Thyroid gland (tissue), 4 donors: Measurements from ENCODE around the gene NRARP. TPM values are rescaled to one million over a fixed set of nuclear protein-coding genes. Genes with fewer than 3 reads are reported as not detected.

Experiments
- DNase-seq, 2 donors: peaks; one replicate each; pipeline ENCODE4 v3.0.0-alpha.2; 2019
- H3K27ac ChIP-seq, 3 donors: fragments of 200-600 bp; sonication (generic); 1 replicate in 2 of 3; 2 replicates in 1 of 3; pipeline ENCODE4 v1.5.1; 2016 to 2019; ENCODE audit warnings: mild to moderate bottlenecking in 1 of 3, moderate library complexity in 1 of 3
- H3K27me3 ChIP-seq: fragments of 200-600 bp; sonication (generic); one replicate; pipeline ENCODE4 v1.5.1; 2019
- H3K36me3 ChIP-seq, 2 donors: fragments of 200-600 bp; sonication (generic); one replicate each; pipeline ENCODE4 v1.5.1; 2016 to 2019
- H3K4me1 ChIP-seq, 2 donors: fragments of 200-600 bp; sonication (generic); one replicate each; pipeline ENCODE4 v1.5.1; 2017 to 2019
- H3K4me3 ChIP-seq, 3 donors: fragments of 200-600 bp; sonication (generic); replicated peaks in 1 of 3; 1 replicate in 2 of 3; 2 replicates in 1 of 3; pipeline ENCODE4 v1.5.1; 2016; ENCODE audit warnings: mild to moderate bottlenecking in 1 of 3
- H3K9me3 ChIP-seq: fragments of 200-600 bp; sonication (generic); one replicate; pipeline ENCODE4 v1.5.1; 2017
- POLR2A ChIP-seq, 2 donors: fragments of 450-650 bp; IDR thresholded peaks; one replicate each; pipeline ENCODE4 v1.6.1; 2017; ENCODE audit warnings: antibody characterized with exemption in 2 of 2, mild to moderate bottlenecking in 2 of 2, moderate library complexity in 1 of 2
- whole genome bisulfite sequencing, 2 donors: methylation state at CpG; one replicate each; pipeline ENCODE4 v1.1.5; 2017; 5-methylcytosine and 5-hydroxymethylcytosine counted together
- intact Hi-C: fragments of 100-400 bp; cut with DNase I; formaldehyde crosslinking; loops from one replicate; pipeline ENCODE4 v1.15.1; 2023
- total RNA-seq, 4 donors: library from RNA; depleted of rRNA; stranded (reverse); fragments of >200 nt; gene quantifications; one replicate each; pipeline ENCODE4 v1.2.3, GENCODE V29; 2016
- TF ChIP-seq, protein P1 (sequence below), 6 experiments: fragments of 200-600 bp in 3 of 6; fragments of 450-650 bp in 3 of 6; sonication (generic) in 3 of 6; IDR thresholded peaks; one replicate each; pipeline ENCODE4 v1.5.1; 2016 to 2019; ENCODE audit warnings: antibody characterized with exemption in 6 of 6, mild to moderate bottlenecking in 2 of 6, inconsistent platforms in 1 of 6, moderate library complexity in 1 of 6

The NRARP gene, protein sequence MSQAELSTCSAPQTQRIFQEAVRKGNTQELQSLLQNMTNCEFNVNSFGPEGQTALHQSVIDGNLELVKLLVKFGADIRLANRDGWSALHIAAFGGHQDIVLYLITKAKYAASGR
- 10 to 100 TPM in 1 of 4 donors, 1 to 10 TPM in 3; 1.8 to 10.2 (median 6.8) TPM for total RNA-seq

GRCh38 chr9:137302118-137302448, at the start of gene NRARP:
TSS of gene NRARP (minus strand) at chr9:137302271. CDS start at chr9:137301928, 343 bp downstream.
- peak within 1 kb of the TSS in 2 of 3 donors; percentile 61 to 71 for H3K27ac ChIP-seq
- no peaks in the 10 kb centered on the region for H3K36me3 ChIP-seq
- H3K27me3 ChIP-seq, result no peaks in the 10 kb centered on the region
- H3K4me1 ChIP-seq, result peaks cover 35 to 58% of the 10 kb centered on the region in 2 donors
- 0% methylated on average over 7 of the region's 60 CpGs; no CpG with 5 or more reads in 1 of the 2 donors for WGBS, 2 donors
- TF ChIP-seq, protein P1, sequence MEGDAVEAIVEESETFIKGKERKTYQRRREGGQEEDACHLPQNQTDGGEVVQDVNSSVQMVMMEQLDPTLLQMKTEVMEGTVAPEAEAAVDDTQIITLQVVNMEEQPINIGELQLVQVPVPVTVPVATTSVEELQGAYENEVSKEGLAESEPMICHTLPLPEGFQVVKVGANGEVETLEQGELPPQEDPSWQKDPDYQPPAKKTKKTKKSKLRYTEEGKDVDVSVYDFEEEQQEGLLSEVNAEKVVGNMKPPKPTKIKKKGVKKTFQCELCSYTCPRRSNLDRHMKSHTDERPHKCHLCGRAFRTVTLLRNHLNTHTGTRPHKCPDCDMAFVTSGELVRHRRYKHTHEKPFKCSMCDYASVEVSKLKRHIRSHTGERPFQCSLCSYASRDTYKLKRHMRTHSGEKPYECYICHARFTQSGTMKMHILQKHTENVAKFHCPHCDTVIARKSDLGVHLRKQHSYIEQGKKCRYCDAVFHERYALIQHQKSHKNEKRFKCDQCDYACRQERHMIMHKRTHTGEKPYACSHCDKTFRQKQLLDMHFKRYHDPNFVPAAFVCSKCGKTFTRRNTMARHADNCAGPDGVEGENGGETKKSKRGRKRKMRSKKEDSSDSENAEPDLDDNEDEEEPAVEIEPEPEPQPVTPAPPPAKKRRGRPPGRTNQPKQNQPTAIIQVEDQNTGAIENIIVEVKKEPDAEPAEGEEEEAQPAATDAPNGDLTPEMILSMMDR (IDR thresholded peaks at IDR 0.05), result no peak
- TF ChIP-seq POLR2A (IDR thresholded peaks at IDR 0.05), result peak; percentile 44 to 85
- peak within 1 kb of the TSS in 2 of 3 donors; percentile 5 to 46 for H3K4me3 ChIP-seq
- H3K9me3 ChIP-seq, result no peaks in the 10 kb centered on the region
- DNase-seq, result peak; percentile 90 to 91
- intact Hi-C loops, result no loop called here

DNA sequence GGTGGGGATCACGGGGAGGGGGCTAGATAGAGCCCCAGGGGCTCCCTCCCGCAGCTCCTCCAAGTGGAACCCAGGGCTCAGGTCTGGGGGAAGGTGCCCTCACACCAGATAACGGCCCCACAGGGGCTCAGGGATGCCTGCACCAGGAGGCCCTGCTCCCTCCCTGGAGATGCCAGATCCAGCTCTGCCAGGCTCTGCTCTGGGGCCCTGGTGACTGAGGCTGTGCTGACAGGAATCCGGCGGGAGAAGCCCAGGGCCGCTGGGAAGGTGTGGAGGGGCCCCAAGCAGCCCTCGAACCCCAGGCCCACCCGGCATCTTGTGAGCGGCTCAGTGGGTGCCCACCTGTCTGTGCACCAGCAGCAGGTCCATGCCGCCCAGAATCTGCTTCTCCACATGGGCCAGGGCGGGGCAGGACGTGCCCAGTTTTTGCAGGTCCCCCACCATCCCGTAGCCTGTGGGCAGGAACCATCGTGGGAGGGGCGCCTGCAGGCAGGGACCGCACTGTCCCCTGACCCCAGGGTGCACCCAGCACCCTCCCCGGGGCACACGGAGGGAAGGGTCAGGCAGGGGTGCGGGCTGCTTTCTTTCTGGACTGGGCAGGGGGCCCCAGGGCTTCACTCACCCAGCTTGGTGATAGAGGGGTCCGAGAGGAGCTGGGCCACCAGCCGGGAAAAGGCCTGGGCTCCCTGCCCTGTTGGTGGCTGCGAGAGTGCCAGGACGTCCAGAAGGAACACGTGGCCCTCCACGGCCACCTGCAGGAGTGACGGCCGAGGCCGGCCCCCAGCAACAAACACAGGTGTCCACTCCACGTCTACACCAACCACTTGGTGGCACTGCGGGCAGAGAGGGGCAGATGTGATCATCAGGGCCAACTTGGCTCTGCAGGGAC, 48.9 kb upstream of the NRARP start:
- no peaks in the 10 kb centered on the region for H3K4me1 ChIP-seq
- TF ChIP-seq POLR2A (IDR thresholded peaks at IDR 0.05), result no peak
- TF ChIP-seq, protein P1 (IDR thresholded peaks at IDR 0.05), result no peak
- H3K27ac ChIP-seq, result no peak overlapping the region
- no peaks in the 10 kb centered on the region for H3K27me3 ChIP-seq
- no peak for DNase-seq
- no peaks in the 10 kb centered on the region for H3K9me3 ChIP-seq
- H3K36me3 ChIP-seq, result peaks cover 4% of the 10 kb centered on the region in 2 donors
- whole genome bisulfite sequencing, 2 donors, result 88 to 98% methylated on average over 6 to 16 of the region's 30 CpGs
- no peak overlapping the region for H3K4me3 ChIP-seq
- intact Hi-C loops, result no loop called here

- WGBS, 2 donors, result 80 to 91% methylated on average over 3 to 9 of the region's 27 CpGs
- TF ChIP-seq, protein P1 (IDR thresholded peaks at IDR 0.05), result no peak
- no peak for TF ChIP-seq POLR2A (IDR thresholded peaks at IDR 0.05)
- intact Hi-C loops, result no loop called here
- peaks cover 4% of the 10 kb centered on the region in 2 donors for H3K36me3 ChIP-seq
- H3K9me3 ChIP-seq, result no peaks in the 10 kb centered on the region
- no peaks in the 10 kb centered on the region for H3K27me3 ChIP-seq
- no peak overlapping the region for H3K27ac ChIP-seq
- DNase-seq, result no peak
- H3K4me3 ChIP-seq, result no peak overlapping the region
- no peaks in the 10 kb centered on the region for H3K4me1 ChIP-seq
Measured at GRCh38 chr9:137349471-137350033, 47.5 kb upstream of the NRARP start.

DNA sequence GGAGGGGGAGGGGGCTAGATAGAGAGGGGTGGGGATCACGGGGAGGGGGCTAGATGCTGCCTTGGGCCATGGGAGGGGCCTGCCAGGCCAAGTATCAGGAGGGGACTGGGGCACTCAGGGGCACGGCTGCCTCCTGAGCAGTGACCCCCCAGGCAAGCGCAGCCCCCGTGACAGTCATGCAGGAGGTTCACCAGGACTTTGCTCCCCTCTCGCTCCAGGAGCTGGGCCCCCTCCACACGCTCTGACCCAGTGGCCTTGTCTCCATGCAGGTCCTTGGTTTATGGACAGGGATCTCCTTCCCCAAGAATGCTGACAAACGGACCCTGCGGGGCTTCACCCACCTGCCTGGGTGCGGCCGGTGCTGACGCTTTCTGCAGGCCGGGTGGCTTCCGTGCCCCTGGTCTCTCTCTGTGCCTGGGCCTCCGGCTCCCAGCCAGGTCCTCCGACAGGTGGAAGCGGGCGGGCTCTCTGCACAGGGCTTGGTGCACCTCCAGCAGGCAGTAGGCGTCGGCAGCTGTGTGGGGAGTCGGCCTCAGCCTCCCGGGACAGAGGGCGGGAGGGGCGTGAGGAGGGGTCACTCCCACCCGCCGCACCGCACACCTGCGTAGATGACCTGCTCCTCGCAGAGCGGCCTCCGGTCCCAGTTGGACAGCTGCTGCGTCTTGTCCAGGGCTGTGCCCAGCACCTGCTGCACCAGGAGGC, 46.8 kb upstream of the NRARP start:
- H3K4me3 ChIP-seq, result no peak overlapping the region
- DNase-seq, result no peak
- no peaks in the 10 kb centered on the region for H3K27me3 ChIP-seq
- H3K9me3 ChIP-seq, result no peaks in the 10 kb centered on the region
- TF ChIP-seq, protein P1 (IDR thresholded peaks at IDR 0.05), result no peak
- no peak for TF ChIP-seq POLR2A (IDR thresholded peaks at IDR 0.05)
- intact Hi-C loops, result no loop called here
- 86 to 91% methylated on average over 6 to 15 of the region's 31 CpGs for WGBS, 2 donors
- no peak overlapping the region for H3K27ac ChIP-seq
- H3K4me1 ChIP-seq, result no peaks in the 10 kb centered on the region
- H3K36me3 ChIP-seq, result peaks cover 4% of the 10 kb centered on the region in 2 donors
